Measurements from ENCODE around the gene CACNA1C.

CACNA1C gene

DNA sequence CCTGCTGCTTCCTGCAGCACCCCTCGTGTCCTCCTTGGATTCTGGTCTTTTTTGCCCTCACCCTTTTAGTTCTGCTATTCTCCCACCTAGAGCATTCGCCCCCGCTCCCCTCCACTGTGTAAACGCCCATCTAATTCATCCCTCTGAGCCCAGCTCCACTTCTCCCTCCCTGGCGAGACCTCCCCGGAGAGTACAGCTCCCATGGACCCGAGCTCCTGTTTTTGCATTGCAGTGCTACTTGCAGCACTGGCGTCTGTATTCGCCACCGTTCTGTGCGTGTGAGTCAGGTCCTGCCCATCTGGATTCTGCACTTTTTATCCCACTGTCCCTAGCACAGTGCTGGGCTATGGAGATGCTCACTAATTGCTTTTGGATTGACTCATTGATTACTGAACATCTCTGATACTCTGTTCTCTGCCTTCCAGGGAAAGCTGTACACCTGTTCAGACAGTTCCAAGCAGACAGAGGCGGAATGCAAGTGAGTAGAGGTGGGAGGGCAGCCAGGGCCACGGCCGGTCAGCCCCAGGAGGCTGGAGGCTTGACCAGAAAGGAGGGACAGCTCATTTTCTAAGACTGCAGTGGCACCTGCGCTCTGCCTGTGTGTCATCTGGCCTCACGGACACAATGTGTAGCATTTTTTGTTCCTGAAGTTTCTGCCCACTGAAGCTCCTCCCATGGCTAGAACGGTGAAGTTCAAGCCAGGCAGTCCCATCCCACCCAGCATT is 553.6 kb downstream of the CACNA1C start:
- no peak for TF ChIP-seq POLR2A (IDR thresholded peaks at IDR 0.05; ENCODE audit: extremely low read depth, insufficient read length)
- no peak for TF ChIP-seq MYC (IDR thresholded peaks at IDR 0.05; ENCODE audit: low read depth, low read length)
- no peak for TF ChIP-seq MAX (IDR thresholded peaks at IDR 0.05; ENCODE audit: low read depth, low read length)
- TF ChIP-seq CTCF (IDR thresholded peaks at IDR 0.05; ENCODE audit: low read depth, low read length): no peak
- no peak overlapping the region for H3K4me3 ChIP-seq (ENCODE audit: low read depth, low read length)
- no peak for DNase-seq (ENCODE audit: low read depth)

DNA sequence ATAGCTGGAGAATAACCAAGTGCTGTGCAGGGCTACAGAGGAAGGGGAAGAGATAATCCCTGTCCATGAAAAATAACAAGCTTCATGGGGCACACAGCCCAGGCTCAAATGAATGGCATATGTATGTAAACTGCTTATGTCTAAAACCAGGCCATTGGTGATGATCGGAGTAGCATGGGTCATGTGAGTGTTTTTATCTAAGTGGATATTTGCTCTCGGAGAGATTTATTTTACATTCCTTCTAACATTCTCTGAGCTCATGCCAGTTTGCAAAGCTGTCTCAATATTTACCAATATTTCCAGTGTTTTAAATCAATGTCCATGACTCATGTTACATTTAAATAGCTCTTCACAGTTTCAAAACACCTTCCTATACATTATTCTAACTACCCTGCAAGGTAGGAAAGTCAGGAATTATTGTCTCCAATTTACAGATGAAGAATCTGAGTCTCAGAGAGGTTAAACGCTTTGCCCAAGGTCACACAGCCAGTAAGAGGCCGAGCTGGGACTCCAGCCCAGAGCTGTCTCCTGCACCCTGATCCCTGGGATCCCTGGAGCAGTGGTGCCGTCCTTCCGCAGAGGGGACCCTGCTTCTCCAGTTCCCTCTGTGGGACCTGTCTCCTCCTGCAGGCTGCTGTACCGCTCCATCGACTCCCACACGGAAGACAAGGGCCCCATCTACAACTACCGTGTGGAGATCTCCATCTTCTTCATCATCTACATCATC is 555.3 kb downstream of the CACNA1C start:
- H3K4me3 ChIP-seq (ENCODE audit: low read depth, low read length): no peak overlapping the region
- TF ChIP-seq CTCF (IDR thresholded peaks at IDR 0.05; ENCODE audit: low read depth, low read length) (no peak), POLR2A (IDR thresholded peaks at IDR 0.05; ENCODE audit: extremely low read depth, insufficient read length) (no peak), MYC (IDR thresholded peaks at IDR 0.05; ENCODE audit: low read depth, low read length) (no peak), MAX (IDR thresholded peaks at IDR 0.05; ENCODE audit: low read depth, low read length) (no peak)
- no peak for DNase-seq (ENCODE audit: low read depth)

GRCh38 chr12:2608608-2608945 is 555.8 kb downstream of the CACNA1C start:
- TF ChIP-seq POLR2A (IDR thresholded peaks at IDR 0.05; ENCODE audit: extremely low read depth, insufficient read length) (no peak), MAX (IDR thresholded peaks at IDR 0.05; ENCODE audit: low read depth, low read length) (no peak), MYC (IDR thresholded peaks at IDR 0.05; ENCODE audit: low read depth, low read length) (no peak), CTCF (IDR thresholded peaks at IDR 0.05; ENCODE audit: low read depth, low read length) (no peak)

DNA sequence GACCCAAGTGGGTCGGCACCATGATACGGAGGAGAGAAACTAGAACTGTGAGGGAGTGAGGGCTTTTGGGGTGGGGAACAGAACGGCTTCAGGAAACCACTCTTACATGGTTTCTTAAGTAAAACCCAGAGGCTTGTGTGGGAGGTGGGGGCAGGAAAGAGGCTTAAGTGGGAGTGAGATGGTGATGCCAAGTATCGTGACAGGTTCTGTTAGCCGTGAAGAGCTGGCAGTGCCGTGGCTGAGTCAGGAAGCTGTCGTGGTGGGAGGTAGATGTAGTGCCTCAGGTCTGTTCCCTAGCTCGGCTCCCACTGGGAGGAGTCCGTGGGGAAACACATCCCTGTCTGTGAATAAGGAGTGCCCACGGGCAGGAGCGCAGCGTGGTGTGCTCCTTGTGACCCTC is 556.2 kb downstream of the CACNA1C start:
- TF ChIP-seq POLR2A (IDR thresholded peaks at IDR 0.05; ENCODE audit: extremely low read depth, insufficient read length) (no peak), MYC (IDR thresholded peaks at IDR 0.05; ENCODE audit: low read depth, low read length) (no peak), CTCF (IDR thresholded peaks at IDR 0.05; ENCODE audit: low read depth, low read length) (no peak), MAX (IDR thresholded peaks at IDR 0.05; ENCODE audit: low read depth, low read length) (no peak)
- no peak overlapping the region for H3K4me3 ChIP-seq (ENCODE audit: low read depth, low read length)
- peak; percentile 31 for DNase-seq (ENCODE audit: low read depth)

More at GRCh38 chr12:2608608-2608945, 555.8 kb downstream of the CACNA1C start:
- H3K4me3 ChIP-seq (ENCODE audit: low read depth, low read length): no peak overlapping the region
- DNase-seq (ENCODE audit: low read depth): no peak

- no peak for DNase-seq (ENCODE audit: low read depth)
- no peak overlapping the region for H3K4me3 ChIP-seq (ENCODE audit: low read depth, low read length)
- no peak for TF ChIP-seq CTCF (IDR thresholded peaks at IDR 0.05; ENCODE audit: low read depth, low read length)
- no peak for TF ChIP-seq POLR2A (IDR thresholded peaks at IDR 0.05; ENCODE audit: extremely low read depth, insufficient read length)
- no peak for TF ChIP-seq MAX (IDR thresholded peaks at IDR 0.05; ENCODE audit: low read depth, low read length)
- no peak for TF ChIP-seq MYC (IDR thresholded peaks at IDR 0.05; ENCODE audit: low read depth, low read length)
These were observed 557.6 kb downstream of the CACNA1C start for GRCh38 chr12:2610358-2610757.
